H1 (cell line): ENCODE results near the gene HEBP2. TPM values are rescaled to one million over a fixed set of nuclear protein-coding genes. Genes with fewer than 3 reads are reported as not detected.

Experiments
- CTCF ChIA-PET: fragments of 300-600 bp; sonication (Branson Sonifier 250); formaldehyde crosslinking; loops from one replicate; lab custom pipeline; 2021; ENCODE audit not compliant: partially characterized antibody; lab: Charles Lee
- POLR2A ChIA-PET: fragments of 300-600 bp; sonication (Branson Sonifier 250); formaldehyde crosslinking; loops from one replicate; lab custom pipeline; 2021; ENCODE audit warnings: inconsistent platforms; ENCODE audit not compliant: partially characterized antibody; lab: Charles Lee
- DNase-seq, 2 experiments: peaks; one replicate each; pipeline versions ENCODE4 v3.0.0 to v3.0.0-alpha.2; 2010 to 2022; ENCODE audit warnings: low spot score in 2 of 2, low read depth in 1 of 2, mixed read lengths in 1 of 2
- FAIRE-seq: peaks from 2 replicates; lab custom pipeline; 2011; peaks lifted over from hg19 to GRCh38; lab: Jason Lieb, UNC
- H2AFZ ChIP-seq: 2 replicates; pipeline ENCODE4 v1.8.1; 2012; ENCODE audit warnings: low read length, inconsistent platforms
- H2AK5ac ChIP-seq: 2 replicates; pipeline ENCODE4 v1.6.1; 2013; ENCODE audit warnings: low read depth, low read length
- H2BK120ac ChIP-seq: replicated peaks from 2 replicates; pipeline ENCODE3; 2013; ENCODE audit warnings: low read depth, low read length, inconsistent platforms
- H2BK12ac ChIP-seq: 2 replicates; pipeline ENCODE4 v1.6.1; 2013; ENCODE audit warnings: low read depth, low read length
- H2BK15ac ChIP-seq: 2 replicates; pipeline ENCODE4 v1.6.1; 2013; ENCODE audit warnings: low read length
- H2BK20ac ChIP-seq: 2 replicates; pipeline ENCODE4 v1.6.1; 2013; ENCODE audit warnings: low read length
- H2BK5ac ChIP-seq: 2 replicates; pipeline ENCODE4 v1.6.1; 2013; ENCODE audit warnings: low read depth, low read length
- H3K14ac ChIP-seq: 2 replicates; pipeline ENCODE4 v1.6.1; 2013; ENCODE audit warnings: inconsistent platforms; ENCODE audit not compliant: insufficient read length
- H3K18ac ChIP-seq: 2 replicates; pipeline ENCODE4 v1.6.1; 2013; ENCODE audit warnings: low read length; ENCODE audit errors: extremely low read depth
- H3K23ac ChIP-seq: 2 replicates; pipeline ENCODE4 v1.6.1; 2013; ENCODE audit warnings: inconsistent platforms; ENCODE audit not compliant: insufficient read length
- H3K23me2 ChIP-seq: 2 replicates; pipeline ENCODE4 v1.6.1; 2013; ENCODE audit warnings: low read depth, low read length
- H3K27ac ChIP-seq: 2 replicates; pipeline ENCODE4 v1.6.1; 2011; ENCODE audit warnings: low read depth, low read length, inconsistent platforms
- H3K27me3 ChIP-seq, 4 experiments: replicated peaks in 1 of 4; 1 replicate in 1 of 4; 2 replicates in 3 of 4; pipeline versions ENCODE4 v1.6.1 to v1.8.1; 2011 to 2013; ENCODE audit warnings: low read length in 3 of 4, mild to moderate bottlenecking in 3 of 4, inconsistent platforms in 2 of 4, mixed read lengths in 2 of 4, moderate library complexity in 1 of 4; ENCODE audit not compliant: control insufficient read depth in 3 of 4, insufficient read depth in 3 of 4; ENCODE audit errors: extremely low read depth in 1 of 4
- H3K36me3 ChIP-seq, 4 experiments: 2 replicates each; pipeline versions ENCODE4 v1.6.1 to v1.8.1; 2011 to 2013; ENCODE audit warnings: mild to moderate bottlenecking in 4 of 4, low read length in 3 of 4, moderate library complexity in 2 of 4, control low read depth in 1 of 4, inconsistent platforms in 1 of 4; ENCODE audit not compliant: insufficient read depth in 4 of 4, control insufficient read depth in 2 of 4
- H3K4ac ChIP-seq: replicated peaks from 2 replicates; pipeline ENCODE3; 2013; ENCODE audit warnings: low read length, low read depth, mixed read lengths, inconsistent platforms; ENCODE audit not compliant: insufficient read length
- H3K4me1 ChIP-seq, 4 experiments: replicated peaks in 1 of 4; 1 replicate in 1 of 4; 2 replicates in 3 of 4; pipeline versions ENCODE4 v1.6.1 to v1.8.1; 2011 to 2013; ENCODE audit warnings: low read length in 3 of 4, inconsistent platforms in 2 of 4, mixed read lengths in 1 of 4; ENCODE audit not compliant: insufficient read depth in 4 of 4, control insufficient read depth in 3 of 4
- H3K4me2 ChIP-seq, 2 experiments: 2 replicates each; pipeline versions ENCODE4 v1.6.1 to v1.8.1; 2011 to 2013; ENCODE audit warnings: low read depth in 2 of 2, low read length in 2 of 2, control low read depth in 1 of 2, inconsistent platforms in 1 of 2, mild to moderate bottlenecking in 1 of 2; ENCODE audit not compliant: insufficient read depth in 1 of 2
- H3K4me3 ChIP-seq, 4 experiments: fragments of 200-600, 300-600 bp in 1 of 4; sonication (generic), shearing (Covaris generic), sonication (Bioruptor Twin) in 1 of 4; 2 replicates each; pipeline versions ENCODE4 v1.5.1 to v1.8.1; 2011 to 2016; ENCODE audit warnings: low read length in 4 of 4, low read depth in 3 of 4, control low read depth in 2 of 4, inconsistent platforms in 2 of 4, mild to moderate bottlenecking in 2 of 4, mixed read lengths in 1 of 4, moderate library complexity in 1 of 4; ENCODE audit not compliant: insufficient read depth in 2 of 4; ENCODE audit errors: extremely low read depth in 1 of 4
- H3K56ac ChIP-seq: replicated peaks from 2 replicates; pipeline ENCODE3; 2013; ENCODE audit warnings: low read depth, mild to moderate bottlenecking, mixed read lengths, low read length, inconsistent platforms; ENCODE audit not compliant: insufficient read length
- H3K79me1 ChIP-seq: 2 replicates; pipeline ENCODE4 v1.6.1; 2013; ENCODE audit warnings: low read depth, low read length, control low read depth
- H3K79me2 ChIP-seq, 2 experiments: 2 replicates each; pipeline versions ENCODE4 v1.6.1 to v1.8.1; 2012 to 2013; ENCODE audit warnings: low read length in 2 of 2, mild to moderate bottlenecking in 2 of 2, inconsistent platforms in 1 of 2; ENCODE audit not compliant: insufficient read depth in 2 of 2, control insufficient read depth in 1 of 2
- H3K9ac ChIP-seq, 4 experiments: replicated peaks in 1 of 4; 1 replicate in 1 of 4; 2 replicates in 3 of 4; pipeline versions ENCODE4 v1.6.1 to v1.8.1; 2011 to 2013; ENCODE audit warnings: low read depth in 3 of 4, low read length in 3 of 4, control low read depth in 2 of 4, mild to moderate bottlenecking in 2 of 4, moderate library complexity in 2 of 4, inconsistent platforms in 1 of 4; ENCODE audit errors: extremely low read depth in 1 of 4
- H3K9me3 ChIP-seq, 2 experiments: 2 replicates each; pipeline versions ENCODE4 v1.6.1 to v1.8.1; 2012 to 2013; ENCODE audit warnings: mild to moderate bottlenecking in 2 of 2, moderate library complexity in 2 of 2, control low read depth in 1 of 2, inconsistent platforms in 1 of 2, low read depth in 1 of 2, low read length in 1 of 2, mixed read lengths in 1 of 2; ENCODE audit not compliant: insufficient read depth in 2 of 2
- H4K20me1 ChIP-seq, 2 experiments: replicated peaks in 1 of 2; 2 replicates each; pipeline versions ENCODE3 to v1.8.1; 2011 to 2013; ENCODE audit warnings: inconsistent platforms in 2 of 2, low read length in 2 of 2, mild to moderate bottlenecking in 1 of 2; ENCODE audit not compliant: insufficient read depth in 2 of 2, control insufficient read depth in 1 of 2
- H4K5ac ChIP-seq: 2 replicates; pipeline ENCODE4 v1.6.1; 2013; ENCODE audit warnings: low read length, low read depth, mixed read lengths, inconsistent platforms; ENCODE audit not compliant: insufficient read length
- H4K8ac ChIP-seq: 2 replicates; pipeline ENCODE4 v1.8.0; 2013; ENCODE audit warnings: mild to moderate bottlenecking, moderate library complexity, low read length, inconsistent platforms; ENCODE audit not compliant: insufficient read depth; ENCODE audit errors: extremely low read depth
- H4K91ac ChIP-seq: replicated peaks from 2 replicates; pipeline ENCODE3; 2013; ENCODE audit warnings: low read length, mixed read lengths, inconsistent platforms; ENCODE audit not compliant: insufficient read length
- BACH1 ChIP-seq: IDR thresholded peaks from 2 replicates; pipeline ENCODE4 v1.6.1; 2012; ENCODE audit warnings: low read length, improper control_type of control experiment
- CHD2 ChIP-seq: IDR thresholded peaks from 2 replicates; pipeline ENCODE4 v1.6.1; 2012; ENCODE audit warnings: low read length, improper control_type of control experiment
- EGR1 ChIP-seq: IDR thresholded peaks from 2 replicates; pipeline ENCODE4 v1.6.1; 2011; ENCODE audit warnings: low read depth, low read length, borderline replicate concordance
- JUND ChIP-seq: IDR thresholded peaks from 2 replicates; pipeline ENCODE4 v1.6.1; 2011; ENCODE audit warnings: mild to moderate bottlenecking, improper control_type of control experiment, low read length
- SUZ12 ChIP-seq: fragments of 200-600 bp; sonication (generic); IDR thresholded peaks from 2 replicates; pipeline ENCODE4 v1.6.1; 2012; ENCODE audit warnings: mild to moderate bottlenecking, inconsistent platforms, low read length, moderate library complexity, mixed read lengths
- WGBS, 2 experiments: shearing (Covaris generic) in 1 of 2; methylation state at CpG; one replicate each; pipeline versions ENCODE4 v1.1.6 to v1.1.7; 2013 to 2015; ENCODE audit warnings: low lambda C conversion rate in 2 of 2, mixed read lengths in 2 of 2, inconsistent platforms in 1 of 2, low coverage in 1 of 2, missing lambda C conversion rate in 1 of 2; ENCODE audit not compliant: insufficient replicate concordance in 2 of 2, insufficient coverage in 1 of 2, insufficient read length in 1 of 2; ENCODE audit errors: extremely low coverage in 1 of 2, missing lambda C conversion rate in 1 of 2; 5-methylcytosine and 5-hydroxymethylcytosine counted together
- polyA plus RNA-seq, 7 experiments: library from polyadenylated mRNA; depleted of rRNA in 3 of 7; stranded (reverse) in 5 of 7; unstranded in 2 of 7; fragments of >200 nt in 5 of 7; fragments of 200-250 nt in 2 of 7; gene quantifications; 1 replicate in 5 of 7; 2 replicates in 1 of 7; 4 replicates in 1 of 7; pipeline versions ENCODE4 v1.2.1 to v1.2.3, GENCODE V29; 2011 to 2013; ENCODE audit warnings: missing spikeins in 2 of 7, mixed read lengths in 2 of 7
- total RNA-seq: library from RNA; stranded (reverse); fragmentation: NEBNext Ultra II Directional; extraction: Animal tissue kit (Norgen Biotek cat#: 25700); gene quantifications from 2 replicates; pipeline ENCODE4 v1.2.1, GENCODE V29; 2021
- TF ChIP-seq, protein P1 (sequence below), 3 experiments: IDR thresholded peaks; 1 replicate in 2 of 3; 2 replicates in 1 of 3; pipeline versions ENCODE4 v1.5.1 to v1.6.1; 2011; ENCODE audit warnings: low read length in 3 of 3, mild to moderate bottlenecking in 3 of 3, inconsistent platforms in 2 of 3, low read depth in 1 of 3, moderate library complexity in 1 of 3; ENCODE audit not compliant: insufficient read depth in 1 of 3; ENCODE audit errors: control extremely low read depth in 1 of 3
- TF ChIP-seq, protein P2 (sequence below): IDR thresholded peaks from 2 replicates; pipeline ENCODE4 v1.6.1; 2012; ENCODE audit warnings: inconsistent platforms

HEBP2 gene
- total and polyA plus RNA-seq, 2 of the 8 experiments (the other 6 are each of a cell fraction or from before 2014, with no cell fraction given) = 6.5 to 37.9 TPM

- Histone ChIP-seq H3K23ac (no peak overlapping the region), H3K9ac (no peak overlapping the region), H3K9me3 (no peaks in the 10 kb centered on the region), H3K56ac (no peak overlapping the region), H3K27me3 (no peaks in the 10 kb centered on the region), H3K79me2 (no peaks in the 10 kb centered on the region), H3K4ac (no peak overlapping the region), H3K18ac (no peak overlapping the region), H4K5ac (no peak overlapping the region), H2AFZ (no peak overlapping the region), H4K8ac (no peak overlapping the region), H2BK15ac (no peak overlapping the region), H2BK12ac (no peak overlapping the region), H3K4me1 (0 out of 7 replicates have a peak, but pooled peaks cover 0 to 3% (median 0%) of the 10 kb centered on the region in 4 experiments), H2AK5ac (no peak overlapping the region), H3K14ac (no peak overlapping the region), H3K23me2 (no peaks in the 10 kb centered on the region), H3K36me3 (no peaks in the 10 kb centered on the region), H4K91ac (no peak overlapping the region), H3K4me3 (no peak overlapping the region), H4K20me1 (no peaks in the 10 kb centered on the region), H2BK5ac (no peak overlapping the region), H2BK120ac (no peak overlapping the region), H3K27ac (no peak overlapping the region), H2BK20ac (no peak overlapping the region), H3K79me1 (no peaks in the 10 kb centered on the region), H3K4me2 (no peak overlapping the region)
- POLR2A ChIA-PET = no interaction called here
- WGBS, 2 experiments = 81% methylated on average over 3 of the region's 3 CpGs; no CpG with 5 or more reads in 1 of the 2 experiments
- FAIRE-seq (no peak), DNase-seq (no peak)
- TF ChIP-seq, protein P1, sequence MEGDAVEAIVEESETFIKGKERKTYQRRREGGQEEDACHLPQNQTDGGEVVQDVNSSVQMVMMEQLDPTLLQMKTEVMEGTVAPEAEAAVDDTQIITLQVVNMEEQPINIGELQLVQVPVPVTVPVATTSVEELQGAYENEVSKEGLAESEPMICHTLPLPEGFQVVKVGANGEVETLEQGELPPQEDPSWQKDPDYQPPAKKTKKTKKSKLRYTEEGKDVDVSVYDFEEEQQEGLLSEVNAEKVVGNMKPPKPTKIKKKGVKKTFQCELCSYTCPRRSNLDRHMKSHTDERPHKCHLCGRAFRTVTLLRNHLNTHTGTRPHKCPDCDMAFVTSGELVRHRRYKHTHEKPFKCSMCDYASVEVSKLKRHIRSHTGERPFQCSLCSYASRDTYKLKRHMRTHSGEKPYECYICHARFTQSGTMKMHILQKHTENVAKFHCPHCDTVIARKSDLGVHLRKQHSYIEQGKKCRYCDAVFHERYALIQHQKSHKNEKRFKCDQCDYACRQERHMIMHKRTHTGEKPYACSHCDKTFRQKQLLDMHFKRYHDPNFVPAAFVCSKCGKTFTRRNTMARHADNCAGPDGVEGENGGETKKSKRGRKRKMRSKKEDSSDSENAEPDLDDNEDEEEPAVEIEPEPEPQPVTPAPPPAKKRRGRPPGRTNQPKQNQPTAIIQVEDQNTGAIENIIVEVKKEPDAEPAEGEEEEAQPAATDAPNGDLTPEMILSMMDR (IDR thresholded peaks at IDR 0.05; ENCODE audit: control extremely low read depth in 1 of 3, insufficient read depth in 1 of 3, low read depth in 1 of 3, low read length in 3 of 3) = no peak
- TF ChIP-seq, protein P2, sequence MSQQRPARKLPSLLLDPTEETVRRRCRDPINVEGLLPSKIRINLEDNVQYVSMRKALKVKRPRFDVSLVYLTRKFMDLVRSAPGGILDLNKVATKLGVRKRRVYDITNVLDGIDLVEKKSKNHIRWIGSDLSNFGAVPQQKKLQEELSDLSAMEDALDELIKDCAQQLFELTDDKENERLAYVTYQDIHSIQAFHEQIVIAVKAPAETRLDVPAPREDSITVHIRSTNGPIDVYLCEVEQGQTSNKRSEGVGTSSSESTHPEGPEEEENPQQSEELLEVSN = no peak
- TF ChIP-seq EGR1 (no peak), BACH1 (no peak), JUND (no peak), CHD2 (no peak), SUZ12 (no peak)
- CTCF ChIA-PET = interaction anchor here (1.0 to 1.1 kb wide), 2 partner anchors 43 to 366 kb away, joined by 3 read pairs; no protein-coding TSS in a partner anchor
Measured at GRCh38 chr6:138371452-138371711, 32.6 kb upstream of the HEBP2 start.
